SK-N-SH (cell line): Measurements from ENCODE around the gene NFIA. TPM values are rescaled to one million over a fixed set of nuclear protein-coding genes. Genes with fewer than 3 reads are reported as not detected.

Experiments used
- CTCF ChIA-PET: fragments of 300-600, 350-600 bp; formaldehyde crosslinking; extraction: SDS; loops from one replicate; lab custom pipeline; 2021; lab: Yijun Ruan, JAX
- POLR2A ChIA-PET: fragments of 350-600 bp; sonication (Branson Sonifier 250); formaldehyde crosslinking; extraction: SDS; loops from one replicate; lab custom pipeline; 2020; ENCODE audit warnings: antibody characterized with exemption, inconsistent platforms; lab: Yijun Ruan, JAX
- DNase-seq: peaks from one replicate; pipeline ENCODE4 v3.0.0; 2012
- H2AFZ ChIP-seq: fragments of 200-600 bp; sonication (generic); 2 replicates; pipeline ENCODE4 v1.8.1; 2016; ENCODE audit warnings: antibody characterized with exemption, mild to moderate bottlenecking, low read depth
- H3F3A ChIP-seq: fragments of 200-600 bp; sonication (generic); replicated peaks from 2 replicates; pipeline ENCODE3; 2016; ENCODE audit warnings: antibody characterized with exemption, mild to moderate bottlenecking; ENCODE audit not compliant: insufficient read depth
- H3K27ac ChIP-seq, 2 experiments: fragments of 200-500 bp in 1 of 2; fragments of 200-600 bp in 1 of 2; sonication (Bioruptor generic) in 1 of 2; sonication (generic), shearing (Covaris generic) in 1 of 2; 2 replicates each; pipeline versions ENCODE4 v1.5.1 to v1.6.1; 2014 to 2016; ENCODE audit warnings: low read depth in 2 of 2, inconsistent platforms in 1 of 2, low read length in 1 of 2, mild to moderate bottlenecking in 1 of 2, mixed read lengths in 1 of 2
- H3K27me3 ChIP-seq: fragments of 200-600 bp; sonication (generic), shearing (Covaris generic); 2 replicates; pipeline ENCODE4 v1.6.1; 2016; ENCODE audit warnings: mixed run types; ENCODE audit not compliant: insufficient read depth
- H3K36me3 ChIP-seq, 2 experiments: fragments of 200-500 bp in 1 of 2; fragments of 200-600 bp in 1 of 2; sonication (Bioruptor generic) in 1 of 2; sonication (generic) in 1 of 2; replicated peaks in 1 of 2; 2 replicates each; pipeline versions ENCODE3 to v1.5.1; 2014 to 2016; ENCODE audit warnings: low read length in 1 of 2, mild to moderate bottlenecking in 1 of 2; ENCODE audit not compliant: insufficient read depth in 2 of 2, control insufficient read depth in 1 of 2
- H3K4me1 ChIP-seq, 2 experiments: fragments of 200-500 bp in 1 of 2; fragments of 200-600 bp in 1 of 2; sonication (Bioruptor generic) in 1 of 2; sonication (generic), shearing (Covaris generic) in 1 of 2; 2 replicates each; pipeline versions ENCODE4 v1.5.1 to v1.6.1; 2014 to 2016; ENCODE audit warnings: low read depth in 1 of 2, low read length in 1 of 2, mixed run types in 1 of 2; ENCODE audit not compliant: insufficient read depth in 2 of 2, control insufficient read depth in 1 of 2
- H3K4me2 ChIP-seq: fragments of 200-600 bp; sonication (generic), shearing (Covaris generic); 2 replicates; pipeline ENCODE4 v1.6.1; 2017; ENCODE audit warnings: mixed run types
- H3K4me3 ChIP-seq, 2 experiments: fragments of 200-500 bp in 1 of 2; fragments of 200-600 bp in 1 of 2; sonication (Bioruptor generic) in 1 of 2; sonication (generic), shearing (Covaris generic) in 1 of 2; 2 replicates each; pipeline versions ENCODE4 v1.5.1 to v1.8.1; 2014 to 2016; ENCODE audit warnings: low read depth in 2 of 2, inconsistent platforms in 1 of 2, low read length in 1 of 2, mild to moderate bottlenecking in 1 of 2, mixed read lengths in 1 of 2, moderate library complexity in 1 of 2
- H3K79me2 ChIP-seq: fragments of 200-600 bp; sonication (generic); 2 replicates; pipeline ENCODE4 v1.8.1; 2017; ENCODE audit warnings: mild to moderate bottlenecking; ENCODE audit not compliant: insufficient read depth
- H3K9ac ChIP-seq: fragments of 200-600 bp; sonication (generic); 2 replicates; pipeline ENCODE4 v1.6.1; 2017; ENCODE audit warnings: mixed run types
- H3K9me2 ChIP-seq: fragments of 200-600 bp; sonication (generic); 2 replicates; pipeline ENCODE4 v1.6.1; 2017; ENCODE audit warnings: mixed run types
- H3K9me3 ChIP-seq: fragments of 200-600 bp; sonication (generic); 2 replicates; pipeline ENCODE4 v1.6.1; 2017; ENCODE audit warnings: mixed run types, mild to moderate bottlenecking, moderate library complexity
- H4K20me1 ChIP-seq: fragments of 200-600 bp; sonication (generic); 2 replicates; pipeline ENCODE4 v1.6.1; 2017; ENCODE audit warnings: mild to moderate bottlenecking, mixed run types; ENCODE audit not compliant: insufficient read depth
- EZH2phosphoT487 ChIP-seq: fragments of 200-600 bp; sonication (generic); IDR thresholded peaks from 2 replicates; pipeline ENCODE4 v1.6.1; 2017; ENCODE audit warnings: low read depth, mixed run types, mild to moderate bottlenecking, antibody characterized with exemption, moderate library complexity, borderline replicate concordance
- FOSL2 ChIP-seq: IDR thresholded peaks from 2 replicates; pipeline ENCODE4 v1.4.0; 2012; ENCODE audit warnings: low read depth, mild to moderate bottlenecking, moderate library complexity, borderline replicate concordance
- GATA2 ChIP-seq: sonication (generic); formaldehyde crosslinking; IDR thresholded peaks from 2 replicates; pipeline ENCODE4 v1.5.0; 2020; ENCODE audit warnings: mild to moderate bottlenecking, missing genetic modification reagents
- JUND ChIP-seq: IDR thresholded peaks from 2 replicates; pipeline ENCODE4 v1.4.0; 2012
- MEF2A ChIP-seq: IDR thresholded peaks from 2 replicates; pipeline ENCODE4 v1.4.0; 2012; ENCODE audit warnings: low read depth, borderline replicate concordance
- NFIC ChIP-seq: IDR thresholded peaks from 2 replicates; pipeline ENCODE4 v1.4.0; 2012; ENCODE audit warnings: borderline replicate concordance
- NRF1 ChIP-seq: IDR thresholded peaks from 2 replicates; pipeline ENCODE4 v1.6.1; 2012; ENCODE audit warnings: low read depth, mild to moderate bottlenecking, low read length
- POLR2AphosphoS5 ChIP-seq: IDR thresholded peaks from 2 replicates; pipeline ENCODE4 v1.6.1; 2012; ENCODE audit warnings: low read depth, low read length
- RAD21 ChIP-seq: IDR thresholded peaks from 2 replicates; pipeline ENCODE4 v1.6.1; 2012; ENCODE audit warnings: mild to moderate bottlenecking, low read length
- RCOR1 ChIP-seq: fragments of 150-350 bp; IDR thresholded peaks from 2 replicates; pipeline ENCODE4 v1.6.1; 2017; ENCODE audit warnings: antibody characterized with exemption, low read length
- RXRA ChIP-seq: IDR thresholded peaks from 2 replicates; pipeline ENCODE4 v1.4.0; 2012; ENCODE audit warnings: low read depth, mild to moderate bottlenecking, borderline replicate concordance
- SIN3A ChIP-seq: IDR thresholded peaks from 2 replicates; pipeline ENCODE4 v1.6.1; 2012; ENCODE audit warnings: low read depth, mild to moderate bottlenecking, low read length, moderate library complexity, borderline replicate concordance
- TAF1 ChIP-seq: IDR thresholded peaks from 2 replicates; pipeline ENCODE4 v1.6.1; 2012; ENCODE audit warnings: low read depth, mild to moderate bottlenecking, low read length, moderate library complexity, borderline replicate concordance
- TEAD4 ChIP-seq: IDR thresholded peaks from 2 replicates; pipeline ENCODE4 v1.4.0; 2012; ENCODE audit warnings: mild to moderate bottlenecking, borderline replicate concordance; ENCODE audit not compliant: insufficient read depth
- YY1 ChIP-seq: IDR thresholded peaks from 2 replicates; pipeline ENCODE4 v1.4.0; 2012; ENCODE audit warnings: low read depth, mild to moderate bottlenecking
- WGBS: methylation state at CpG from one replicate; pipeline ENCODE4 v1.1.6; 2017; ENCODE audit warnings: low lambda C conversion rate; 5-methylcytosine and 5-hydroxymethylcytosine counted together
- polyA plus RNA-seq, 3 experiments: library from polyadenylated mRNA; depleted of rRNA; stranded (reverse); fragments of >200 nt; gene quantifications; 2 replicates each; pipeline ENCODE4 v1.2.3, GENCODE V29; 2012
- TF ChIP-seq, protein P1 (sequence below): fragments of 200-600 bp; sonication (generic); IDR thresholded peaks from 2 replicates; pipeline ENCODE4 v1.6.1; 2017; ENCODE audit warnings: antibody characterized with exemption, mild to moderate bottlenecking, moderate library complexity
- TF ChIP-seq, protein P2 (sequence below): fragments of 150-350 bp; IDR thresholded peaks from 2 replicates; pipeline ENCODE4 v1.6.1; 2016; ENCODE audit warnings: mild to moderate bottlenecking, low read depth, low read length
- TF ChIP-seq, protein P3 (sequence below): IDR thresholded peaks from 2 replicates; pipeline ENCODE4 v1.6.1; 2012; ENCODE audit warnings: mild to moderate bottlenecking, low read depth, low read length, moderate library complexity

Gene NFIA
- polyA plus RNA-seq, 1 of the 3 experiments (the other 2 are of a cell fraction) = 3.3 TPM

DNA sequence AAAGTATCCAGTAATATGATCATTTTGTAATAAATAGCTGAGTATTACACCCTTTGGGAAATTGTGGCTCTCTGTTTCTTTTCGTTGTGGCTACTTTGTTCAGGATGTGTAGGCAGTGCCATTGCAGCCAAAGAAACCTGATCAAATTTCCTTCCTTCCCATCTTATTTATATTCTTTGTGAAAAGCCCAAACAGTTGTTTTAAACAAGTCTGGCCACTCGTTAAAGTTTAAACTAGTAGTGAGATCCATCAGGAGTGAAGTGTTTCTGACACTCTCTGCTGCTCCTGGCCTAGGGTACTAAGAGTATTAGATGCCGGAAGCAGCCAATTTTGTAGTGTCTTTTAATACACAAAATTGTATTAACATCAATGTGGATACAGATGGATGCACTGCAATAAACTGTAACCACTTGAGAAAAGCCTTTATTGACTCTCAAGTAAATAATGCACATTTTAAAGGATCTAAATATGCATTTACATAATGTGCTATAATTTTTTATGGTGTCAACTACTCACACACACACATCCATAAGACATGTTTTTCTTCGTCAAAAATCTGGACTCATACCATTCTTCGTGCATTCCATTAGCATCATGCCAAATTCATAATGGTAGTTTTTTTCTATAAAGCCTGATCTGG is 317.9 kb downstream of the NFIA start:
- ChIA-PET POLR2A (no interaction called here), CTCF (interaction anchor here (0.6 kb wide), 1 partner anchor 253 kb away, joined by 3 read pairs; no protein-coding TSS in a partner anchor)
- 94% methylated on average over 5 of the region's 5 CpGs for WGBS
- no peak for TF ChIP-seq RAD21
- TF ChIP-seq EZH2phosphoT487 = no peak
- TF ChIP-seq, protein P1, sequence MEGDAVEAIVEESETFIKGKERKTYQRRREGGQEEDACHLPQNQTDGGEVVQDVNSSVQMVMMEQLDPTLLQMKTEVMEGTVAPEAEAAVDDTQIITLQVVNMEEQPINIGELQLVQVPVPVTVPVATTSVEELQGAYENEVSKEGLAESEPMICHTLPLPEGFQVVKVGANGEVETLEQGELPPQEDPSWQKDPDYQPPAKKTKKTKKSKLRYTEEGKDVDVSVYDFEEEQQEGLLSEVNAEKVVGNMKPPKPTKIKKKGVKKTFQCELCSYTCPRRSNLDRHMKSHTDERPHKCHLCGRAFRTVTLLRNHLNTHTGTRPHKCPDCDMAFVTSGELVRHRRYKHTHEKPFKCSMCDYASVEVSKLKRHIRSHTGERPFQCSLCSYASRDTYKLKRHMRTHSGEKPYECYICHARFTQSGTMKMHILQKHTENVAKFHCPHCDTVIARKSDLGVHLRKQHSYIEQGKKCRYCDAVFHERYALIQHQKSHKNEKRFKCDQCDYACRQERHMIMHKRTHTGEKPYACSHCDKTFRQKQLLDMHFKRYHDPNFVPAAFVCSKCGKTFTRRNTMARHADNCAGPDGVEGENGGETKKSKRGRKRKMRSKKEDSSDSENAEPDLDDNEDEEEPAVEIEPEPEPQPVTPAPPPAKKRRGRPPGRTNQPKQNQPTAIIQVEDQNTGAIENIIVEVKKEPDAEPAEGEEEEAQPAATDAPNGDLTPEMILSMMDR = no peak
- TF ChIP-seq TAF1 = no peak
- TF ChIP-seq NFIC = no peak
- TF ChIP-seq TEAD4 = no peak
- TF ChIP-seq MEF2A = no peak
- no peak for TF ChIP-seq POLR2AphosphoS5
- Histone ChIP-seq H3K27me3 (no peaks in the 10 kb centered on the region), H3K79me2 (no peaks in the 10 kb centered on the region), H3K9me2 (no peaks in the 10 kb centered on the region), H4K20me1 (no peaks in the 10 kb centered on the region), H2AFZ (no peak overlapping the region), H3K9me3 (no peaks in the 10 kb centered on the region), H3K4me3 (no peak overlapping the region), H3K9ac (no peak overlapping the region), H3K4me2 (no peak overlapping the region), H3F3A (no peaks in the 10 kb centered on the region), H3K27ac (no peak overlapping the region), H3K36me3 (peaks cover 2 to 3% of the 10 kb centered on the region in 2 experiments), H3K4me1 (peaks cover 0 to 3% of the 10 kb centered on the region in 2 experiments; a peak in 1 of 4 replicates)
- DNase-seq = no peak

DNA sequence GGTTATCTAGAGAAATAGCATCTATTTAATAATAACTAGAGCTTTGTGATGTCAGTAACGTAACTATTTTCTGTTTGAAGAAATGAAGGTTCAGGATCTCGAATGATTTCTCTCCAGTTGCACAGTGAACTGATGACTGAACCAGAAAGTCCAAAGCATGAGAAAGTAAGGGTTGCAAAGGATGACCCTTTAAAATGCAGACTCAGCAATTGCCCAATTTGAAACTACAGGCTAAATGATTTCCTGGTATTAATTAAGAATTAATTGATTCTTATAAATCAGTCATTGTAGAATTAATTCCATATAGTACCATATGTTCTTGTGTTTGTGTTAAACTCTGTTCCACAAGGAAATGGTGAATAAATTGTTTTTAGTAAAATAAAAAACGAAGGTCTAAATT is 318.6 kb downstream of the NFIA start:
- POLR2A ChIA-PET = no interaction called here
- Histone ChIP-seq H3K4me1 (peaks cover 0 to 3% of the 10 kb centered on the region in 2 experiments; a peak in 1 of 4 replicates), H3K4me3 (no peak overlapping the region), H3K79me2 (no peaks in the 10 kb centered on the region), H4K20me1 (no peaks in the 10 kb centered on the region), H3K4me2 (no peak overlapping the region), H3K9me2 (no peaks in the 10 kb centered on the region), H3K9ac (no peak overlapping the region), H3K27ac (no peak overlapping the region), H3K27me3 (no peaks in the 10 kb centered on the region), H3F3A (no peaks in the 10 kb centered on the region), H3K36me3 (peaks cover 0 to 2% of the 10 kb centered on the region in 2 experiments), H3K9me3 (no peaks in the 10 kb centered on the region), H2AFZ (no peak overlapping the region)
- WGBS = 92% methylated on average over 3 of the region's 3 CpGs
- CTCF ChIA-PET = no interaction called here
- no peak for DNase-seq
- TF ChIP-seq SIN3A = no peak
- TF ChIP-seq FOSL2 = no peak
- TF ChIP-seq, protein P1 = no peak
- TF ChIP-seq, protein P2, sequence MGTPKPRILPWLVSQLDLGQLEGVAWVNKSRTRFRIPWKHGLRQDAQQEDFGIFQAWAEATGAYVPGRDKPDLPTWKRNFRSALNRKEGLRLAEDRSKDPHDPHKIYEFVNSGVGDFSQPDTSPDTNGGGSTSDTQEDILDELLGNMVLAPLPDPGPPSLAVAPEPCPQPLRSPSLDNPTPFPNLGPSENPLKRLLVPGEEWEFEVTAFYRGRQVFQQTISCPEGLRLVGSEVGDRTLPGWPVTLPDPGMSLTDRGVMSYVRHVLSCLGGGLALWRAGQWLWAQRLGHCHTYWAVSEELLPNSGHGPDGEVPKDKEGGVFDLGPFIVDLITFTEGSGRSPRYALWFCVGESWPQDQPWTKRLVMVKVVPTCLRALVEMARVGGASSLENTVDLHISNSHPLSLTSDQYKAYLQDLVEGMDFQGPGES = no peak
- TF ChIP-seq RCOR1 = no peak
- TF ChIP-seq NRF1 = no peak
- TF ChIP-seq RAD21 = no peak
- TF ChIP-seq GATA2 (CRISPR knock-in tag) = no peak
- TF ChIP-seq JUND = no peak
- no peak for TF ChIP-seq RXRA
- TF ChIP-seq, protein P3, sequence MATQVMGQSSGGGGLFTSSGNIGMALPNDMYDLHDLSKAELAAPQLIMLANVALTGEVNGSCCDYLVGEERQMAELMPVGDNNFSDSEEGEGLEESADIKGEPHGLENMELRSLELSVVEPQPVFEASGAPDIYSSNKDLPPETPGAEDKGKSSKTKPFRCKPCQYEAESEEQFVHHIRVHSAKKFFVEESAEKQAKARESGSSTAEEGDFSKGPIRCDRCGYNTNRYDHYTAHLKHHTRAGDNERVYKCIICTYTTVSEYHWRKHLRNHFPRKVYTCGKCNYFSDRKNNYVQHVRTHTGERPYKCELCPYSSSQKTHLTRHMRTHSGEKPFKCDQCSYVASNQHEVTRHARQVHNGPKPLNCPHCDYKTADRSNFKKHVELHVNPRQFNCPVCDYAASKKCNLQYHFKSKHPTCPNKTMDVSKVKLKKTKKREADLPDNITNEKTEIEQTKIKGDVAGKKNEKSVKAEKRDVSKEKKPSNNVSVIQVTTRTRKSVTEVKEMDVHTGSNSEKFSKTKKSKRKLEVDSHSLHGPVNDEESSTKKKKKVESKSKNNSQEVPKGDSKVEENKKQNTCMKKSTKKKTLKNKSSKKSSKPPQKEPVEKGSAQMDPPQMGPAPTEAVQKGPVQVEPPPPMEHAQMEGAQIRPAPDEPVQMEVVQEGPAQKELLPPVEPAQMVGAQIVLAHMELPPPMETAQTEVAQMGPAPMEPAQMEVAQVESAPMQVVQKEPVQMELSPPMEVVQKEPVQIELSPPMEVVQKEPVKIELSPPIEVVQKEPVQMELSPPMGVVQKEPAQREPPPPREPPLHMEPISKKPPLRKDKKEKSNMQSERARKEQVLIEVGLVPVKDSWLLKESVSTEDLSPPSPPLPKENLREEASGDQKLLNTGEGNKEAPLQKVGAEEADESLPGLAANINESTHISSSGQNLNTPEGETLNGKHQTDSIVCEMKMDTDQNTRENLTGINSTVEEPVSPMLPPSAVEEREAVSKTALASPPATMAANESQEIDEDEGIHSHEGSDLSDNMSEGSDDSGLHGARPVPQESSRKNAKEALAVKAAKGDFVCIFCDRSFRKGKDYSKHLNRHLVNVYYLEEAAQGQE = no peak
- no peak for TF ChIP-seq POLR2AphosphoS5
- no peak for TF ChIP-seq YY1
- TF ChIP-seq NFIC = no peak
